KMS-11 (cell line): ENCODE measurements around the gene BID.

Source experiments
- H2AFZ ChIP-seq: fragments of 200-600 bp; sonication (generic); 2 replicates; pipeline ENCODE4 v1.6.1; 2016; ENCODE audit warnings: antibody characterized with exemption, mixed run types, low read depth
- H3K27ac ChIP-seq: fragments of 200-600 bp; sonication (generic); 2 replicates; pipeline ENCODE4 v1.6.1; 2016; ENCODE audit warnings: mild to moderate bottlenecking, mixed run types
- H3K27me3 ChIP-seq: fragments of 200-600 bp; sonication (generic); 2 replicates; pipeline ENCODE4 v1.6.1; 2017; ENCODE audit warnings: mild to moderate bottlenecking, low read depth, mixed run types, moderate library complexity; ENCODE audit not compliant: insufficient read depth
- H3K36me3 ChIP-seq: fragments of 200-600 bp; sonication (generic); 2 replicates; pipeline ENCODE4 v1.6.1; 2017; ENCODE audit warnings: mild to moderate bottlenecking, mixed run types; ENCODE audit not compliant: insufficient read depth
- H3K4me1 ChIP-seq: fragments of 200-600 bp; sonication (generic); 2 replicates; pipeline ENCODE4 v1.6.1; 2016; ENCODE audit warnings: mild to moderate bottlenecking, low read depth, mixed run types; ENCODE audit not compliant: poor library complexity, severe bottlenecking
- H3K4me2 ChIP-seq: fragments of 200-600 bp; sonication (generic); 2 replicates; pipeline ENCODE4 v1.7.0; 2016; ENCODE audit warnings: mild to moderate bottlenecking, mixed run types
- H3K4me3 ChIP-seq: fragments of 200-600 bp; sonication (generic); IDR thresholded peaks from 2 replicates; pipeline ENCODE4 v1.6.1; 2017; ENCODE audit warnings: low read depth, low read length, mixed read lengths; ENCODE audit not compliant: insufficient read depth
- H3K79me2 ChIP-seq: fragments of 200-600 bp; sonication (generic); 2 replicates; pipeline ENCODE4 v1.6.1; 2016; ENCODE audit warnings: low read depth, mixed run types; ENCODE audit not compliant: insufficient read depth
- H3K9ac ChIP-seq: fragments of 200-600 bp; sonication (generic); 2 replicates; pipeline ENCODE4 v1.6.1; 2016; ENCODE audit warnings: mild to moderate bottlenecking, mixed run types
- H4K20me1 ChIP-seq: fragments of 200-600 bp; sonication (generic); 2 replicates; pipeline ENCODE4 v1.6.1; 2016; ENCODE audit warnings: mild to moderate bottlenecking, mixed run types; ENCODE audit not compliant: insufficient read depth
- TF ChIP-seq, protein P1 (sequence below): fragments of 200-600 bp; sonication (generic); conservative IDR thresholded peaks from 2 replicates; pipeline ENCODE4 v1.6.1; 2017; ENCODE audit warnings: low read depth, mild to moderate bottlenecking, antibody characterized with exemption, low read length, moderate library complexity, mixed read lengths

The BID gene

DNA sequence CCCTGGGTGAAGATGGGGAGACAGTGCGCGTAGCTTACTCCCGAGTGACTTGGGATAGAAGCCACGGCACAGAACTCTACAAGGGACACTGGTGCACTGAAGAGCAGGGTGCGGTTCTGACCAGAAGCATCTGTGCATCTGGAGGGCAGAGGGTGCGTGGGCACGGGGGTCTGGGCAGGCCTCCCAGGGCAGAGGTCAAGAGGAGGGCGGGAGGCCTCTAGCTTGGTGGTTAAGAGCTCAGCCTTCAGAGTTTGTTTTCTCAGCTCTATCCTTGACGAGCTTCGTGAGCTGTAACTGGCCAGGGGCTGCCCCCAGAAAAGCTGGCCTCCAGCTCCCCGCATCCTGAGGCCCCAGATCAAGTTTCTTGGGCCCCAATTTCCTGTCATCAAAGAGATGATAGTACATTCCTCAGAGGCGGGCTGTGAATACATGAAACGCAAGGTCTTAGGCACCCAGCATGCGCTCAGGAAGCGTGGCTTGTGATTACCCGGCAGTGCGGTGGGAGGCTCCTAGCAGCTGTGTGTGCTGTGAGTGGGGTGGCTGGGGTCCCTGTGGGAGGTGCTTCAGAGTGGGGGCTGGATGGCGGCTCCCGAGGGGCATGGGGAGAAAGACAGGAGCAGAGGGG is 6.0 kb upstream of the BID start:
- peak overlapping the region; percentile 90 for H3K27ac ChIP-seq
- no peak overlapping the region for H2AFZ ChIP-seq
- peaks cover 23% of the 10 kb centered on the region for H3K79me2 ChIP-seq
- TF ChIP-seq, protein P1, sequence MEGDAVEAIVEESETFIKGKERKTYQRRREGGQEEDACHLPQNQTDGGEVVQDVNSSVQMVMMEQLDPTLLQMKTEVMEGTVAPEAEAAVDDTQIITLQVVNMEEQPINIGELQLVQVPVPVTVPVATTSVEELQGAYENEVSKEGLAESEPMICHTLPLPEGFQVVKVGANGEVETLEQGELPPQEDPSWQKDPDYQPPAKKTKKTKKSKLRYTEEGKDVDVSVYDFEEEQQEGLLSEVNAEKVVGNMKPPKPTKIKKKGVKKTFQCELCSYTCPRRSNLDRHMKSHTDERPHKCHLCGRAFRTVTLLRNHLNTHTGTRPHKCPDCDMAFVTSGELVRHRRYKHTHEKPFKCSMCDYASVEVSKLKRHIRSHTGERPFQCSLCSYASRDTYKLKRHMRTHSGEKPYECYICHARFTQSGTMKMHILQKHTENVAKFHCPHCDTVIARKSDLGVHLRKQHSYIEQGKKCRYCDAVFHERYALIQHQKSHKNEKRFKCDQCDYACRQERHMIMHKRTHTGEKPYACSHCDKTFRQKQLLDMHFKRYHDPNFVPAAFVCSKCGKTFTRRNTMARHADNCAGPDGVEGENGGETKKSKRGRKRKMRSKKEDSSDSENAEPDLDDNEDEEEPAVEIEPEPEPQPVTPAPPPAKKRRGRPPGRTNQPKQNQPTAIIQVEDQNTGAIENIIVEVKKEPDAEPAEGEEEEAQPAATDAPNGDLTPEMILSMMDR, result no peak
- peaks cover 65% of the 10 kb centered on the region for H3K4me1 ChIP-seq
- H3K36me3 ChIP-seq, result no peaks in the 10 kb centered on the region
- no peak overlapping the region for H3K4me3 ChIP-seq
- H4K20me1 ChIP-seq, result no peaks in the 10 kb centered on the region
- H3K9ac ChIP-seq, result no peak overlapping the region; the same call in 1 of the 2 replicates
- H3K27me3 ChIP-seq, result no peaks in the 10 kb centered on the region
- H3K4me2 ChIP-seq, result peak overlapping the region; percentile 69

DNA sequence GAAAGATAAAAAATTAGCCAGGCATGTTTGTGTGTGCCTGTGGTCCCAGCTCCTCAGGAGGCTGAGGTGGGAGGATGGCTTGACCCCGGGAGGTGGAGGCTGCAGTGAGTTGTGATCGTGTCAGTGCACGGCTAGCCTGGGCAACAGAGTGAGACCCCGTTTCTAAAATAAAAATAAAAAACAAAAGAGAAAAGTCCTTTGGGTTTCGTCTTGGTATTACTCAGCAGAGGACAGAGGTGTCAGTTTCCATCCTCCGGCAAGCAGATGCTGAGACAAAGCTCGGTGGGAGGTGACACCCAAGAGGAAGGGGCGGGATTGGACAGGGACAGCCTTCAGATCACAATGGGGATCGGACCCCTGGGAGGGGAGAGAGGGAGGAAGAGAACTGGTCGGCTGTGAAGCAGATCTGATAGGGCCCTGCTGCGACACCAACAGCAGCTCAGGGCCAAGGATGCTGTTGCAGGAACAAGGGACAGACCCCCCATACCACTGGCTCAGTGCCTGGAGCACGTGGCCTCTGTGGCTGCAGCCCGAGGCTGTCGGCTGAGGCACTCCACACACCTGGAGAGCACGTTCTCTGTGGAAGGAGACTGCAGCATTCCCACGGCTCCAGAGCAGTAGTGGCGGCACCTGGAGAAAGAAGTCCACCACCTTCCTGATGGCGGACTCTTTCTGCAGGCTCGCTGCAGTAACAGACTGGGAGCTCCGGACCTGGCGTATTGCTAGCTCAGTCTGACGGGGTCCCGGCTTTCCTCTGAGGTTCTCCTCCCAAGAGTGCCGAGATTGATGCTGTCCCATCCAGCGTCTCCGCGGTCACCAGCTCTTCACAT is 5.2 kb upstream of the BID start:
- Histone ChIP-seq H3K36me3 (no peaks in the 10 kb centered on the region), H3K9ac (no peak overlapping the region; the same call in 1 of the 2 replicates), H4K20me1 (no peaks in the 10 kb centered on the region), H3K4me1 (peaks cover 70% of the 10 kb centered on the region), H3K4me3 (no peak overlapping the region), H2AFZ (no peak overlapping the region), H3K79me2 (peaks cover 23% of the 10 kb centered on the region), H3K27me3 (no peaks in the 10 kb centered on the region), H3K4me2 (peak overlapping the region; percentile 69), H3K27ac (peak overlapping the region; percentile 90)
- TF ChIP-seq, protein P1, result no peak

DNA sequence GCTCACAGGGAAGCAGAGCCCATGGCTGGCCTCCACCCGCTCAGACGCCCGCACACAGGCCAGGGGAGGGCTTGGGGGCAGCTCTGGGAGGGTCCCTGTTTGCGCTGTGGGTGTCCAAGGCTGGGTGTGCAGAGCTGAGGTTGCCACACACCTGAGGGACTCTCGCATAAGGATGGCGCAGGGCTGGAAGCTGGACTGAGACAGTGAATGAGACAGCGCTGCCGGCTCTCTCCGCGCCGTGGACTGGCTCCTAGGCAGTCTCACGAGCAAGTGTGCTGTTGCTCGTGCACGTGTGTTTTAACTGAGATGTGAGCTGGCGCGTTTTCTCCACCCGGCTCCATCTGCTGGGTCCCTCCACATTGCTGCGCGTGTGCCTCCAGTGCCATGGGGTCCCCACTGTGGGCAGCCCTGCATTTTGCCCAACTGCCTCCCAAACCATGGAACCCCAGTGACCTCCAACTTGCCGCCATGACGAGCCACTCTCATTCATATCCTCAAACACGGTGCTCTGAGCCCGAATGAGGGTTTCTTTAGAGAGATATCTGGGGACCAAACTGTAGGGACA is 4.2 kb upstream of the BID start:
- Histone ChIP-seq H3K27me3 (no peaks in the 10 kb centered on the region), H4K20me1 (peaks cover 2% of the 10 kb centered on the region; the same call in 1 of the 2 replicates), H3K4me2 (peak overlapping the region; percentile 94), H3K4me1 (peaks cover 70% of the 10 kb centered on the region), H3K36me3 (no peaks in the 10 kb centered on the region), H3K27ac (peak overlapping the region; percentile 95), H3K4me3 (no peak overlapping the region), H3K79me2 (peaks cover 25% of the 10 kb centered on the region), H3K9ac (peak overlapping the region; percentile 92; the same call in 1 of the 2 replicates), H2AFZ (no peak overlapping the region)
- TF ChIP-seq, protein P1, result no peak

DNA sequence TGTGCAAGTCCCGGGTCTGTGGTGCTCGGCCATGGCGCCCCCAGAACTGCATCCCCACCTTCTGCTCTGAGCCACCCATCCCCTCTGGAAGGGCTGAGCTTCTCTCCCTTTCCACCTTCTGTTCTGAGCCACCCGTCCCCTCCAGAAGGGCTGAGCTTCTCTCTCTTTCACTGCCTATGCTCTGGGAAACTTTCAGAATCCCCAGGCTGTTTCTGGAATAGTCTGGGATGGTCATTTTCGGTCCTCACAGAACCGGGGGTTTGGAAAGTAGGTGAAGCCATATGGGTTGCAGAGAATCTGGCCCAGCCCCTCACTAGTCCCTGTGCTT is 3.4 kb upstream of the BID start:
- TF ChIP-seq, protein P1, result no peak

More for the DNA sequence above, 3.4 kb upstream of the BID start:
- Histone ChIP-seq H3K27me3 (no peaks in the 10 kb centered on the region), H3K4me1 (peaks cover 76% of the 10 kb centered on the region), H3K4me3 (no peak overlapping the region), H3K36me3 (no peaks in the 10 kb centered on the region), H3K79me2 (peaks cover 34% of the 10 kb centered on the region), H3K4me2 (peak overlapping the region; percentile 94), H3K27ac (peak overlapping the region; percentile 95), H4K20me1 (peaks cover 8% of the 10 kb centered on the region; the same call in 1 of the 2 replicates), H2AFZ (peak overlapping the region; percentile 78), H3K9ac (peak overlapping the region; percentile 92)
